ENCODE results near the gene PDPK1. TPM values are rescaled to one million over a fixed set of nuclear protein-coding genes. Genes with fewer than 3 reads are reported as not detected.

PDPK1 gene
- total RNA-seq, 4 donors from 2014 or later = 30.8 to 43.1 (median 36.5) TPM

GRCh38 chr16:2497116-2497630, 40.6 kb upstream of the PDPK1 start:
- peaks cover 0 to 51% of the 10 kb centered on the region in 2 donors for H3K36me3 ChIP-seq
- H3K27me3 ChIP-seq = no peaks in the 10 kb centered on the region
- TF ChIP-seq POLR2A (IDR thresholded peaks at IDR 0.05) (no peak), POLR2AphosphoS5 (IDR thresholded peaks at IDR 0.05) (no peak), EP300 (IDR thresholded peaks at IDR 0.05) (no peak)
- TF ChIP-seq, protein P1, sequence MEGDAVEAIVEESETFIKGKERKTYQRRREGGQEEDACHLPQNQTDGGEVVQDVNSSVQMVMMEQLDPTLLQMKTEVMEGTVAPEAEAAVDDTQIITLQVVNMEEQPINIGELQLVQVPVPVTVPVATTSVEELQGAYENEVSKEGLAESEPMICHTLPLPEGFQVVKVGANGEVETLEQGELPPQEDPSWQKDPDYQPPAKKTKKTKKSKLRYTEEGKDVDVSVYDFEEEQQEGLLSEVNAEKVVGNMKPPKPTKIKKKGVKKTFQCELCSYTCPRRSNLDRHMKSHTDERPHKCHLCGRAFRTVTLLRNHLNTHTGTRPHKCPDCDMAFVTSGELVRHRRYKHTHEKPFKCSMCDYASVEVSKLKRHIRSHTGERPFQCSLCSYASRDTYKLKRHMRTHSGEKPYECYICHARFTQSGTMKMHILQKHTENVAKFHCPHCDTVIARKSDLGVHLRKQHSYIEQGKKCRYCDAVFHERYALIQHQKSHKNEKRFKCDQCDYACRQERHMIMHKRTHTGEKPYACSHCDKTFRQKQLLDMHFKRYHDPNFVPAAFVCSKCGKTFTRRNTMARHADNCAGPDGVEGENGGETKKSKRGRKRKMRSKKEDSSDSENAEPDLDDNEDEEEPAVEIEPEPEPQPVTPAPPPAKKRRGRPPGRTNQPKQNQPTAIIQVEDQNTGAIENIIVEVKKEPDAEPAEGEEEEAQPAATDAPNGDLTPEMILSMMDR (IDR thresholded peaks at IDR 0.05) = no peak
- H3K27ac ChIP-seq = peak overlapping the region in 2 of 4 donors; percentile 46 to 49
- H3K4me3 ChIP-seq = no peak overlapping the region
- no peak for ATAC-seq
- no peaks in the 10 kb centered on the region for H3K9me3 ChIP-seq
- peaks cover 0 to 42% (median 26%) of the 10 kb centered on the region in 3 donors for H3K4me1 ChIP-seq
- WGBS, 2 donors (ENCODE audit: low coverage in 1 of 2) = 63% methylated on average over 6 of the region's 21 CpGs; no CpG with 5 or more reads in 1 of the 2 donors

- H3K27ac ChIP-seq = peak overlapping the region in 3 of 4 donors; percentile 40 to 49 (median 46)
- H3K27me3 ChIP-seq = no peaks in the 10 kb centered on the region
- ATAC-seq = no peak
- TF ChIP-seq, protein P1 (IDR thresholded peaks at IDR 0.05) = no peak
- no peak for TF ChIP-seq EP300 (IDR thresholded peaks at IDR 0.05)
- TF ChIP-seq POLR2AphosphoS5 (IDR thresholded peaks at IDR 0.05) = no peak
- no peak for TF ChIP-seq POLR2A (IDR thresholded peaks at IDR 0.05)
- 60 to 66% methylated on average over 2 to 6 of the region's 26 CpGs for WGBS, 2 donors (ENCODE audit: low coverage in 1 of 2)
- no peaks in the 10 kb centered on the region for H3K9me3 ChIP-seq
- H3K4me1 ChIP-seq = peaks cover 0 to 49% (median 26%) of the 10 kb centered on the region in 3 donors
- H3K36me3 ChIP-seq = peaks cover 0 to 46% of the 10 kb centered on the region in 2 donors
- no peak overlapping the region for H3K4me3 ChIP-seq
These were observed 39.9 kb upstream of the PDPK1 start for GRCh38 chr16:2497695-2498484.

DNA sequence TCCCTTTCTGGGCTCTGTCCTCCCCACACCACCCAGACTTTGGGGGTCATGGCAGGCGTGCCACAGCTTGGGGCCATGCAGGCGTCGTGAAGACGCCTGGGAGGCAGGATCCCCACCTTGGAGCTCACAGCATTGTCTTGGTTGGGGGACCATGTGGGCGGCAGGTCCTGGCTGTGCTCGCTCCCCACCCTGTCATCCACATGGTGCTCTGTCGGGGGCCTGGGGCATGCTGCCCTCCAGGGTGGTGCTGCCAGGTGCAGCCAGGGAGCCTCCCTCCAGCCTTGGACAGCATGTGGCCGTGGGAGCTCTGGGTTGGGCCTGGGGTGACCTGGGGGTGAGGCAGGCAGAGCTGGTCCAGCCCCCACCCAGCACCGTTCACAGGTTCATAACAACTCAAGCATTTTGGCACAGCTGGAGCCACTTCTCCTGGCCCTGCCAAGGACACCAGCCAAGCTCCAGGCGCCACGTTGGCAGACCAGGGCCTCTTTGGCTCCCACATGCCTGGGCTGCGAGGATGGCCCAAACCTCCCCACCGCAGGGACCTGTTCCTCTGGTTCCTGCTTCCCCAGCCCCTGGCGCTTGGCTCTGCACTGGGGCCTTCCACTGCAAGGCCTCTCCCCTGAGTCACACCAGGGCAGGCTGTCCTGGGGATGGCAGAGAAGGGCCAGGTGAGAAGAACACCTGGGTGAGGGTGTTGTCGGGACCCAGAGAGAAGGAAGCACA, 39.1 kb upstream of the PDPK1 start:
- no peaks in the 10 kb centered on the region for H3K9me3 ChIP-seq

DNA sequence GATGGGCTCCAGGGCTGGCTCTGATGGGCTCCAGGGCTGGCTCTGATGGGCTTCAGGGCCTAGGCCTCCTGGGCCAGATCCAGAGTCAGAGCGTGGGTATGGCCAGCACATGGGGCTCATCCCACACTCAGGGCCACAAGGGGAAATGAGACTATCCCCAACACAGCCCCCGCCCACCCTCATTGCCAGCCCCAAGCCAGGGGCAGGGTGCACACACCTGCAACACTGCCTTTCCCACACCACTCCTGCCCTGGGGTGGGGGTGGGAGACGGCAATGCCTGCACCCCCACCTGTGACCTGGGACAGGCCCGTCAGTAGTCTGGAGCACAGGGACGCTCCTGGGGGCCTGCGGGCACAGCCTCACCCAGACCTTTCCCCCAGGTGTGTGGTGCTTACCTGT, 38.4 kb upstream of the PDPK1 start:
- no peak overlapping the region for H3K27ac ChIP-seq
- TF ChIP-seq POLR2AphosphoS5 (IDR thresholded peaks at IDR 0.05) (no peak), POLR2A (IDR thresholded peaks at IDR 0.05) (no peak), EP300 (IDR thresholded peaks at IDR 0.05) (no peak)
- TF ChIP-seq, protein P1 (IDR thresholded peaks at IDR 0.05) = no peak
- WGBS, 2 donors (ENCODE audit: low coverage in 1 of 2) = no CpG with 5 or more reads among the region's 6 CpGs
- H3K4me3 ChIP-seq = no peak overlapping the region
- H3K27me3 ChIP-seq = no peaks in the 10 kb centered on the region
- no peaks in the 10 kb centered on the region for H3K9me3 ChIP-seq
- H3K36me3 ChIP-seq = peaks cover 0 to 46% of the 10 kb centered on the region in 2 donors
- H3K4me1 ChIP-seq = peaks cover 0 to 53% (median 26%) of the 10 kb centered on the region in 3 donors
- no peak for ATAC-seq

More for the DNA sequence above, 39.1 kb upstream of the PDPK1 start:
- TF ChIP-seq POLR2A (IDR thresholded peaks at IDR 0.05) (no peak), POLR2AphosphoS5 (IDR thresholded peaks at IDR 0.05) (no peak), EP300 (IDR thresholded peaks at IDR 0.05) (no peak)
- TF ChIP-seq, protein P1 (IDR thresholded peaks at IDR 0.05) = no peak
- Histone ChIP-seq H3K27me3 (no peaks in the 10 kb centered on the region), H3K4me1 (peaks cover 0 to 53% (median 26%) of the 10 kb centered on the region in 3 donors), H3K36me3 (peaks cover 0 to 46% of the 10 kb centered on the region in 2 donors), H3K27ac (peak overlapping the region in 2 of 4 donors; percentile 46 to 49), H3K4me3 (no peak overlapping the region)
- no peak for ATAC-seq
- WGBS, 2 donors (ENCODE audit: low coverage in 1 of 2) = 60% methylated on average over 2 of the region's 15 CpGs; no CpG with 5 or more reads in 1 of the 2 donors

Measured in gastroesophageal sphincter (tissue), 4 donors.